Natural killer cell (primary cell): ENCODE measurements around the gene ARHGEF4. TPM values are rescaled to one million over a fixed set of nuclear protein-coding genes. Genes with fewer than 3 reads are reported as not detected.

ENCODE experiments used
- ATAC-seq, 3 donors: fragments of 150-1000 bp in 2 of 3; fragments of 200-7000 bp in 1 of 3; cut with Tn5 transposase; 1 replicate in 1 of 3; 2 replicates in 2 of 3; pipeline ENCODE4 v1.10.0; 2021; ENCODE audit warnings: mild to moderate bottlenecking in 2 of 3, moderate library complexity in 2 of 3
- DNase-seq, 2 donors: peaks; one replicate each; pipeline versions ENCODE4 v3.0.0 to v3.0.0-alpha.2; 2013 to 2021; ENCODE audit warnings: mixed read lengths in 1 of 2
- H3K27ac ChIP-seq: one replicate; pipeline ENCODE4 v1.5.1; 2013; ENCODE audit warnings: mild to moderate bottlenecking, low read length
- H3K27me3 ChIP-seq: one replicate; pipeline ENCODE4 v1.6.1; 2013; ENCODE audit warnings: low read length; ENCODE audit not compliant: control insufficient read depth, insufficient read depth
- H3K36me3 ChIP-seq: one replicate; pipeline ENCODE4 v1.6.1; 2013; ENCODE audit warnings: low read length; ENCODE audit not compliant: control insufficient read depth, insufficient read depth
- H3K4me1 ChIP-seq: one replicate; pipeline ENCODE4 v1.6.1; 2013; ENCODE audit warnings: low read length; ENCODE audit not compliant: control insufficient read depth, insufficient read depth
- H3K4me3 ChIP-seq: one replicate; pipeline ENCODE4 v1.5.1; 2013; ENCODE audit warnings: low read length
- H3K9me3 ChIP-seq: one replicate; pipeline ENCODE4 v1.6.1; 2013; ENCODE audit warnings: low read length; ENCODE audit not compliant: control insufficient read depth, insufficient read depth
- H3K27ac Mint-ChIP-seq, 2 donors: one replicate each; pipeline ENCODE4 v1.8.0; 2022; ENCODE audit warnings: mild to moderate bottlenecking in 2 of 2, mixed read lengths in 2 of 2, moderate library complexity in 1 of 2
- H3K27me3 Mint-ChIP-seq, 2 donors: one replicate each; pipeline ENCODE4 v1.8.0; 2022; ENCODE audit warnings: low read depth in 2 of 2, mixed read lengths in 2 of 2
- H3K36me3 Mint-ChIP-seq: one replicate; pipeline ENCODE4 v1.8.0; 2022; ENCODE audit warnings: mixed read lengths
- H3K4me1 Mint-ChIP-seq, 2 donors: one replicate each; pipeline ENCODE4 v1.8.0; 2022; ENCODE audit warnings: mixed read lengths in 2 of 2
- H3K4me3 Mint-ChIP-seq: one replicate; pipeline ENCODE4 v1.8.0; 2022; ENCODE audit warnings: mild to moderate bottlenecking, moderate library complexity, mixed read lengths
- H3K9me3 Mint-ChIP-seq, 2 donors: one replicate each; pipeline ENCODE4 v1.8.0; 2022; ENCODE audit warnings: mixed read lengths in 2 of 2
- WGBS: methylation state at CpG from one replicate; pipeline ENCODE4 v1.1.7; 2013; ENCODE audit warnings: missing lambda C conversion rate; ENCODE audit not compliant: insufficient coverage; 5-methylcytosine and 5-hydroxymethylcytosine counted together
- intact Hi-C: fragments of 100-400 bp; cut with micrococcal nuclease; formaldehyde crosslinking; loops from one replicate; pipeline ENCODE4 v1.14.2; 2022
- total RNA-seq, 4 donors: library from RNA; stranded (reverse); fragments of 120-200 nt in 1 of 4; gene quantifications; one replicate each; pipeline versions ENCODE4 v1.2.3 to v1.2.4, GENCODE V29; 2013 to 2022
- TF ChIP-seq, protein P1 (sequence below): fragments of 200-600 bp; IDR thresholded peaks from one replicate; pipeline ENCODE4 v1.8.0; 2022; ENCODE audit warnings: antibody characterized with exemption

The ARHGEF4 gene
- total RNA-seq, 3 donors from 2014 or later (not counting 1 experiment from before 2014, with no cell fraction given): 0.11 TPM; not detected in 2

DNA sequence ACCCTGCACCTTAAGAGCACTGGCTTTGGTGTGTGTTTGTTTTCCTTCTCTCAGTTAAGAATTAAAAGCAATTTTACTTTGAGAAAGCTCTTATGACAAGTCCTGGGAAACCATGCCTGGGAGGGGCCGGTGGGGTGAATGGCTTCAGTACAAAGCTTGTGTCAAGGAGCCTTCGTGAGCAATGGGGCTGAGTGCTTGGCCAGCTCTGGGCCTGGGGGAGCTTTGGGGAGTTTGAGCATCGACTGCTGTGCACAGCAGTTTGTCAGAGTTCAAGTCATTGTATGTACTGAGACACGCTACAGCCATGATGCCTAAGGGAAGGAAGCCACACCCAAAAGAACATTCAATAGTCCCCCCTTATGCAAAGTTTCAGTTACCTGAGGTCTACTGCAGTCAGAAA lies 75.8 kb downstream of the ARHGEF4 start:
- Mint-ChIP-seq H3K27me3 (peaks cover 26 to 40% of the 10 kb centered on the region in 2 donors), H3K4me1 (no peaks in the 10 kb centered on the region), H3K4me3 (no peak overlapping the region), H3K27ac (no peak overlapping the region), H3K9me3 (no peaks in the 10 kb centered on the region), H3K36me3 (no peaks in the 10 kb centered on the region)
- Histone ChIP-seq H3K27me3 (peaks cover 5% of the 10 kb centered on the region), H3K36me3 (no peaks in the 10 kb centered on the region), H3K27ac (no peak overlapping the region), H3K9me3 (no peaks in the 10 kb centered on the region), H3K4me1 (no peaks in the 10 kb centered on the region), H3K4me3 (no peak overlapping the region)
- DNase-seq (no peak), ATAC-seq (no peak)
- whole genome bisulfite sequencing: 77% methylated on average over 3 of the region's 4 CpGs
- intact Hi-C loops: no loop called here
- TF ChIP-seq, protein P1, sequence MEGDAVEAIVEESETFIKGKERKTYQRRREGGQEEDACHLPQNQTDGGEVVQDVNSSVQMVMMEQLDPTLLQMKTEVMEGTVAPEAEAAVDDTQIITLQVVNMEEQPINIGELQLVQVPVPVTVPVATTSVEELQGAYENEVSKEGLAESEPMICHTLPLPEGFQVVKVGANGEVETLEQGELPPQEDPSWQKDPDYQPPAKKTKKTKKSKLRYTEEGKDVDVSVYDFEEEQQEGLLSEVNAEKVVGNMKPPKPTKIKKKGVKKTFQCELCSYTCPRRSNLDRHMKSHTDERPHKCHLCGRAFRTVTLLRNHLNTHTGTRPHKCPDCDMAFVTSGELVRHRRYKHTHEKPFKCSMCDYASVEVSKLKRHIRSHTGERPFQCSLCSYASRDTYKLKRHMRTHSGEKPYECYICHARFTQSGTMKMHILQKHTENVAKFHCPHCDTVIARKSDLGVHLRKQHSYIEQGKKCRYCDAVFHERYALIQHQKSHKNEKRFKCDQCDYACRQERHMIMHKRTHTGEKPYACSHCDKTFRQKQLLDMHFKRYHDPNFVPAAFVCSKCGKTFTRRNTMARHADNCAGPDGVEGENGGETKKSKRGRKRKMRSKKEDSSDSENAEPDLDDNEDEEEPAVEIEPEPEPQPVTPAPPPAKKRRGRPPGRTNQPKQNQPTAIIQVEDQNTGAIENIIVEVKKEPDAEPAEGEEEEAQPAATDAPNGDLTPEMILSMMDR: no peak

DNA sequence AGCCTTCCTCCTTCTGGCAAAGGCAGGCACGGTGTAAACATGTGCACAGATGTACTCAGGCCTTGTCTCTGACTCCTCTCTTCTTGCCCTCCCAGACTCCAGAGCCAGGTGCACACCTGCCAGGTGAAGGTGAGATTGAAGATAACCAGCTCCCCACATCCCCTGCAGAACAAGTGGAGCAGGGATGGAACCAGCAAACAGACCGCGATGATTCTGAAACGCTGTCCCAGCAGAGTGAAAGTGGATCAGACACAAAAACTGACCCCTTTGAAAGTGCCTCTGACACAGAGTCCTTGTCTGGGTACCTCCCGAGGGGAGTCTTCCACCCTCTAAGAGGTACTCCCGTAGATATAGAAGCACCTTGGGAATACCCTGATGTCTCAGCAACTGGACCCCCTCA lies 77.2 kb downstream of the ARHGEF4 start:
- Histone ChIP-seq H3K36me3 (no peaks in the 10 kb centered on the region), H3K27ac (no peak overlapping the region), H3K9me3 (no peaks in the 10 kb centered on the region), H3K27me3 (peaks cover 5% of the 10 kb centered on the region), H3K4me1 (no peaks in the 10 kb centered on the region), H3K4me3 (no peak overlapping the region)
- H3K4me3 Mint-ChIP-seq: no peak overlapping the region
- no peaks in the 10 kb centered on the region for H3K36me3 Mint-ChIP-seq
- ATAC-seq (no peak), DNase-seq (no peak)
- no peaks in the 10 kb centered on the region for H3K4me1 Mint-ChIP-seq
- no peaks in the 10 kb centered on the region for H3K9me3 Mint-ChIP-seq
- intact Hi-C loops: no loop called here
- TF ChIP-seq, protein P1: no peak
- WGBS: 91% methylated on average over 6 of the region's 6 CpGs
- no peak overlapping the region for H3K27ac Mint-ChIP-seq
- H3K27me3 Mint-ChIP-seq: peaks cover 23 to 45% of the 10 kb centered on the region in 2 donors

DNA sequence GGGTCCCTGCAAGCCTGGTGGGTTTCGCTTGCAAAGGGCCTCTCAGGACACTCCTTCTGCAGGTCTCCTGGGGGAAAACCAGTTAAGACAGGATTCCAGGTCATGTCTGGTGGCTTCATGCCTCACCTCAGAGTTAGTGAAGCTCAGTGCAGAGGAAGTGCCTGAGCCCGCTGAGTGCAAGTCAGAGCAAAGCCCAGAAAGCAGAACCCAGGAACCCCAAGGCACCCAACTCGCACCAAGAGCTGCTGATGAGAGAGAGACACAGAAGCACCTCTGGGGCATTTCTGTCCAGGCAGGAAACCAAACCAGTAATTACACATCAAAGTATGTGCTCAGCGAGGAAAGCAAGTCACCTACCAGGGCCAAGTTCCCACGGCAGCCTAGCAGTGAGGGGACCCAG lies 78.4 kb downstream of the ARHGEF4 start:
- no peaks in the 10 kb centered on the region for H3K36me3 Mint-ChIP-seq
- H3K4me1 Mint-ChIP-seq: no peaks in the 10 kb centered on the region
- H3K27me3 Mint-ChIP-seq: peaks cover 20 to 36% of the 10 kb centered on the region in 2 donors
- DNase-seq (no peak), ATAC-seq (no peak)
- 85% methylated on average over 5 of the region's 5 CpGs for WGBS
- no peaks in the 10 kb centered on the region for H3K4me1 ChIP-seq
- H3K4me3 Mint-ChIP-seq: no peak overlapping the region
- no peak overlapping the region for H3K4me3 ChIP-seq
- no peaks in the 10 kb centered on the region for H3K36me3 ChIP-seq
- intact Hi-C loops: no loop called here
- no peaks in the 10 kb centered on the region for H3K9me3 ChIP-seq
- H3K27ac ChIP-seq: no peak overlapping the region
- no peak overlapping the region for H3K27ac Mint-ChIP-seq
- H3K9me3 Mint-ChIP-seq: no peaks in the 10 kb centered on the region
- peaks cover 5% of the 10 kb centered on the region for H3K27me3 ChIP-seq
- TF ChIP-seq, protein P1: no peak

DNA sequence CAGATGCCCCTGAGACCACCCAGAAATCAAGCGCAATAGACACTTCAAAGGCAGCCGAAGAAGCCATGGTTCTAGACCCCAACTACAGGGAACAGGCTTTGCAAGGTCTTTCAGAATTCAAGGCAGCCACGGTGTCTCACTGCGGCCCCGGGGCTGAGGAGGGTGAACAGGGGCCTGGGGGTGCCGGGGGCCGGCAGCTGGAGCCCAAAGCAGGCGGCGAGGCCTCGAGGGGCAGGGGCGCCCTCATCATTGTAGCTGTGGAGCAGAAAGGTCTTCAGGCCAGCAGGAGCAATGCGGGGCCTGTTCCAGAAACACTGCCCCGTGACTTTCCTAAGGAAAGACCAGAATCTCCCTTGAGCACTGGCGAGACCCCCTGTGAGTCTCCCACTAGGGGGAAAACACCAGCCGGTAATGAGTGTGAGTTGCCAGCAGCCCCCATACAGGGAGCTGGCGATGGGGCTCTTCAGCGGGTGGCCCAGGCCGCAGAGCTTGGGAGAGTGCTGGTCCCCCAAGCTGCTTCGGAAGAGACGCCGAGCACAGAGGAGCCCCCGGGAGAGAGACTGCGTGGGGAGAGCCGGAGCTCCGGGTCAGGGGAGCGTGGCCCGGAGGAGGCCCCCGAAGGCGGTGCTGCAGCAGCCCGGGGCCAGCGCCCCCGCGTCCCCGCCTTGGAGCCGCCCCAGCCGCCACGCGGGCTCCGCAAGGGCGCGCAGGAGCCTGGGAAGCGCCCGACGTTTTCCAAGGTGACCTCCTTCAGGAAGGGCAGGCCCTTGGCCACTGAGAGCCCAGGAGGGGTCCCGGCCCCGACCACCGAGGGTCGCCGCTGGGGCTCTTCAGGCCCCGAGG lies 79.1 kb downstream of the ARHGEF4 start:
- ATAC-seq: no peak
- no peak for DNase-seq
- H3K4me3 ChIP-seq: no peak overlapping the region
- WGBS: 41% methylated on average over 50 of the region's 50 CpGs
- Mint-ChIP-seq H3K9me3 (no peaks in the 10 kb centered on the region), H3K4me3 (no peak overlapping the region), H3K4me1 (no peaks in the 10 kb centered on the region), H3K27ac (no peak overlapping the region), H3K27me3 (peaks cover 20 to 36% of the 10 kb centered on the region in 2 donors), H3K36me3 (no peaks in the 10 kb centered on the region)
- H3K36me3 ChIP-seq: no peaks in the 10 kb centered on the region
- TF ChIP-seq, protein P1: no peak
- intact Hi-C loops: no loop called here
- H3K27me3 ChIP-seq: peaks cover 5% of the 10 kb centered on the region
- H3K9me3 ChIP-seq: no peaks in the 10 kb centered on the region
- H3K4me1 ChIP-seq: no peaks in the 10 kb centered on the region
- H3K27ac ChIP-seq: no peak overlapping the region
